HepG2 (cell line): ENCODE results near the gene GNG7. TPM values are rescaled to one million over a fixed set of nuclear protein-coding genes. Genes with fewer than 3 reads are reported as not detected.

Experiments used
- CEBPG ChIP-seq: IDR thresholded peaks from 2 replicates; pipeline ENCODE4 v1.6.1; 2016
- GPBP1L1 ChIP-seq: sonication (generic); formaldehyde crosslinking; IDR thresholded peaks from 2 replicates; pipeline ENCODE4 v1.5.0; 2020; ENCODE audit warnings: mild to moderate bottlenecking, missing genetic modification reagents
- JUND ChIP-seq: sonication (generic); formaldehyde crosslinking; IDR thresholded peaks from 2 replicates; pipeline ENCODE4 v1.8.0; 2022; ENCODE audit warnings: mild to moderate bottlenecking, missing genetic modification reagents
- MEIS1 ChIP-seq: sonication (generic); formaldehyde crosslinking; IDR thresholded peaks from 2 replicates; pipeline ENCODE4 v1.9.0; 2021; ENCODE audit warnings: mild to moderate bottlenecking, missing genetic modification reagents, moderate library complexity, borderline replicate concordance
- MLX ChIP-seq: IDR thresholded peaks from 2 replicates; pipeline ENCODE4 v1.6.1; 2016
- MNT ChIP-seq: fragments of 450-650 bp; IDR thresholded peaks from 2 replicates; pipeline ENCODE4 v1.6.1; 2016
- NAIF1 ChIP-seq: sonication (generic); formaldehyde crosslinking; IDR thresholded peaks from 2 replicates; pipeline ENCODE4 v1.5.0; 2020; ENCODE audit warnings: mild to moderate bottlenecking, missing genetic modification reagents, borderline replicate concordance
- NR1H2 ChIP-seq: sonication (generic); formaldehyde crosslinking; IDR thresholded peaks from 2 replicates; pipeline ENCODE4 v1.8.1; 2022; ENCODE audit warnings: low read depth, missing genetic modification reagents, borderline replicate concordance
- PRPF4 ChIP-seq: fragments of 200-400 bp; formaldehyde crosslinking; IDR thresholded peaks from 2 replicates; pipeline ENCODE4 v1.6.1; 2016; ENCODE audit warnings: low read length, low read depth; ENCODE audit not compliant: poor library complexity, severe bottlenecking
- SMC3 ChIP-seq: IDR thresholded peaks from 2 replicates; pipeline ENCODE4 v1.6.1; 2011; ENCODE audit warnings: low read length, improper control_type of control experiment
- SNRNP70 ChIP-seq: fragments of 200-400 bp; formaldehyde crosslinking; IDR thresholded peaks from 2 replicates; pipeline ENCODE4 v1.6.1; 2017; ENCODE audit warnings: mild to moderate bottlenecking, low read depth, low read length, moderate library complexity
- SRSF1 ChIP-seq: fragments of 200-400 bp; formaldehyde crosslinking; optimal IDR thresholded peaks from 2 replicates; pipeline ENCODE3; 2017; ENCODE audit warnings: mild to moderate bottlenecking, low read depth, low read length, moderate library complexity
- TBX3 ChIP-seq: fragments of 450-650 bp; IDR thresholded peaks from 2 replicates; pipeline ENCODE4 v1.6.1; 2017; ENCODE audit warnings: antibody characterized with exemption, mild to moderate bottlenecking, inconsistent platforms, borderline replicate concordance
- TFE3 ChIP-seq: IDR thresholded peaks from 2 replicates; pipeline ENCODE4 v1.6.1; 2016
- THRA ChIP-seq: sonication (generic); formaldehyde crosslinking; IDR thresholded peaks from 2 replicates; pipeline ENCODE4 v1.4.0; 2020; ENCODE audit warnings: missing genetic modification reagents, borderline replicate concordance
- ZFAT ChIP-seq: sonication (generic); formaldehyde crosslinking; conservative IDR thresholded peaks from 2 replicates; pipeline ENCODE4 v1.8.1; 2023; ENCODE audit warnings: missing genetic modification reagents, inconsistent platforms
- ZNF275 ChIP-seq: sonication (generic); formaldehyde crosslinking; IDR thresholded peaks from 2 replicates; pipeline ENCODE4 v1.8.0; 2022; ENCODE audit warnings: missing genetic modification reagents, mild to moderate bottlenecking, inconsistent platforms, borderline replicate concordance
- ZNF292 ChIP-seq: sonication (generic); formaldehyde crosslinking; IDR thresholded peaks from 2 replicates; pipeline ENCODE4 v1.8.1; 2022; ENCODE audit warnings: mild to moderate bottlenecking, low read depth, missing genetic modification reagents, borderline replicate concordance
- ZNF766 ChIP-seq: sonication (generic); formaldehyde crosslinking; IDR thresholded peaks from 2 replicates; pipeline ENCODE4 v1.5.0; 2020; ENCODE audit warnings: missing genetic modification reagents, borderline replicate concordance
- ZNF850 ChIP-seq: sonication (generic); formaldehyde crosslinking; conservative IDR thresholded peaks from 2 replicates; pipeline ENCODE4 v1.9.0; 2021; ENCODE audit warnings: mild to moderate bottlenecking, missing genetic modification reagents
- polyA plus RNA-seq, 8 experiments: library from polyadenylated mRNA; depleted of rRNA in 3 of 8; stranded (reverse) in 7 of 8; unstranded in 1 of 8; fragments of >200 nt; fragmentation: Illumina TruSeq in 4 of 8; extraction: Trizol in 4 of 8; gene quantifications; 2 replicates each; pipeline versions ENCODE4 v1.2.1 to v1.2.3, GENCODE V29; 2011 to 2016; ENCODE audit warnings: low read depth in 4 of 8, missing spikeins in 1 of 8, mixed read lengths in 1 of 8; ENCODE audit not compliant: insufficient read depth in 1 of 8
- total RNA-seq, 5 experiments: library from RNA; depleted of rRNA; stranded (reverse); fragments of >200 nt; fragmentation: Illumina TruSeq; extraction: Trizol; gene quantifications; 2 replicates each; pipeline ENCODE4 v1.2.3, GENCODE V29; 2016; ENCODE audit warnings: low read depth in 1 of 5

The GNG7 gene
- total and polyA plus RNA-seq, 2 of the 13 experiments (the other 11 are each of a cell fraction or from before 2014, with no cell fraction given) = 1.4 to 3.3 TPM

- no peak for TF ChIP-seq TBX3
- TF ChIP-seq MEIS1 = peak; percentile 87
- no peak for TF ChIP-seq GPBP1L1 (CRISPR knock-in tag)
- no peak for TF ChIP-seq ZNF850 (CRISPR knock-in tag)
- TF ChIP-seq ZFAT = no peak
- TF ChIP-seq ZNF275 (CRISPR knock-in tag) = peak; percentile 63; the same call in 1 of the 2 replicates
- TF ChIP-seq NAIF1 (CRISPR knock-in tag) = no peak
- TF ChIP-seq CEBPG (CRISPR knock-in tag) = peak; percentile 74
- TF ChIP-seq ZNF766 (CRISPR knock-in tag) = no peak
- TF ChIP-seq ZNF292 (CRISPR knock-in tag) = peak; percentile 90
- no peak for TF ChIP-seq NR1H2 (CRISPR knock-in tag)
- peak; percentile 91 for TF ChIP-seq MNT
- peak; percentile 74; the same call in 1 of the 2 replicates for TF ChIP-seq JUND (CRISPR knock-in tag)
- peak; percentile 85 for TF ChIP-seq TFE3 (CRISPR knock-in tag)
- no peak for TF ChIP-seq SNRNP70
- no peak; the same call in 1 of the 2 replicates for TF ChIP-seq SMC3
- peak; percentile 72; the same call in 1 of the 2 replicates for TF ChIP-seq THRA (CRISPR knock-in tag)
- no peak for TF ChIP-seq PRPF4
- TF ChIP-seq MLX (CRISPR knock-in tag) = peak; percentile 25; the same call in 1 of the 2 replicates
- TF ChIP-seq SRSF1 = peak; percentile 15
Measured at GRCh38 chr19:2575734-2576481, 126.6 kb downstream of the GNG7 start (continued).
